HUES6 (cell line): ENCODE measurements around the gene CERS1.

Experiments used
- H3K27ac ChIP-seq: 2 replicates; pipeline ENCODE4 v1.7.0; 2013; ENCODE audit warnings: low read depth, mild to moderate bottlenecking, low read length, inconsistent platforms
- H3K27me3 ChIP-seq: 2 replicates; pipeline ENCODE4 v1.6.1; 2013; ENCODE audit warnings: low read length; ENCODE audit not compliant: control insufficient read depth, insufficient read depth
- H3K36me3 ChIP-seq: 2 replicates; pipeline ENCODE4 v1.6.1; 2013; ENCODE audit warnings: low read length; ENCODE audit not compliant: control insufficient read depth, insufficient read depth
- H3K4me1 ChIP-seq: 2 replicates; pipeline ENCODE4 v1.6.1; 2013; ENCODE audit warnings: low read length; ENCODE audit not compliant: control insufficient read depth, insufficient read depth
- H3K4me3 ChIP-seq: 2 replicates; pipeline ENCODE4 v1.5.1; 2013; ENCODE audit warnings: low read depth, low read length
- H3K9ac ChIP-seq: one replicate; pipeline ENCODE4 v1.6.1; 2013; ENCODE audit warnings: mild to moderate bottlenecking, low read length
- H3K9me3 ChIP-seq: 2 replicates; pipeline ENCODE4 v1.6.1; 2013; ENCODE audit warnings: low read depth, low read length; ENCODE audit not compliant: control insufficient read depth, insufficient read depth

Gene CERS1

DNA sequence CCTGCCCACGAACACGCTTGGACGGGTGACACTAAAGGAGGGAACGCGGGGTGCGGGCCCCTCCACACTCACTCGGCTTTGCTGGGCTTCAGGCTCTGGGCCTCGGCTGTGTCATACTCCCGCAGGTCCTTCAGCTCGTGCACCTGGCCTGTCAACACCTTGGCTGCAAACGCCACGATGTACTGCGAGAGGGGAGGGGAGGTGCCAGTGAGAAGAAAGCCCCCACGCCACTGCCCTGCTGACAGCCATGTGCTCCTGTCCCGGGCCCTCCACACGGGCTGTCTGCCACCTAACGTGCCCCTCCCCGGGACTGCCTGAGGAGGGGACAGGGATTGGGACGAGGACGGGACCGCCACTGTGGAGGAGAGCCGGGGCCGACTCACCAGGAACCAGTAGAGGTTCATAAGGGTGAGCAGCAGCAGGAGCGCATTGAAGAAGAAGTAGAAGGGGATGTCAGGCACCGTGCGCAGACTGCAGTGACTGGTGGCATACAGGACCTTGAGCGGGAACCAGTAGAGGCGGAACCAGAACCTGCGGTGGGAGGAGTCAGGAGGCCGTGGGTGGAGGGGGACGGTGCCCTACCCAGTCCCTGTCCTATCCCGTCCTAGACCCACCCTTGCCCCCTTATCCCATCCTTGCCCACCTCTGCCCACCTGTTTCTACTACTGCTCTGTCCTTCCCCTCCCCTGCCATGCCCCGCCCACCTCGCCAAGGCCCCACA, 16.9 kb downstream of the CERS1 start:
- peaks cover 6% of the 10 kb centered on the region; the same call in 1 of the 2 replicates for H3K9me3 ChIP-seq
- no peak overlapping the region for H3K4me3 ChIP-seq
- H3K36me3 ChIP-seq = peaks cover 45% of the 10 kb centered on the region
- H3K27me3 ChIP-seq = no peaks in the 10 kb centered on the region
- H3K9ac ChIP-seq = no peak overlapping the region
- H3K4me1 ChIP-seq = peaks cover 3% of the 10 kb centered on the region; the same call in 1 of the 2 replicates
- H3K27ac ChIP-seq = no peak overlapping the region

GRCh38 chr19:18878058-18878797, 17.7 kb downstream of the CERS1 start:
- no peak overlapping the region for H3K9ac ChIP-seq
- H3K4me3 ChIP-seq = no peak overlapping the region
- H3K27me3 ChIP-seq = no peaks in the 10 kb centered on the region
- H3K36me3 ChIP-seq = peaks cover 37% of the 10 kb centered on the region
- H3K9me3 ChIP-seq = peaks cover 6% of the 10 kb centered on the region; the same call in 1 of the 2 replicates
- no peak overlapping the region for H3K27ac ChIP-seq
- peaks cover 3% of the 10 kb centered on the region; the same call in 1 of the 2 replicates for H3K4me1 ChIP-seq

GRCh38 chr19:18876865-18877264, 19.1 kb downstream of the CERS1 start:
- Histone ChIP-seq H3K27me3 (no peaks in the 10 kb centered on the region), H3K9ac (no peak overlapping the region), H3K4me3 (no peak overlapping the region), H3K27ac (no peak overlapping the region), H3K36me3 (peaks cover 34% of the 10 kb centered on the region), H3K4me1 (peaks cover 3% of the 10 kb centered on the region; the same call in 1 of the 2 replicates), H3K9me3 (peaks cover 6% of the 10 kb centered on the region; the same call in 1 of the 2 replicates)

DNA sequence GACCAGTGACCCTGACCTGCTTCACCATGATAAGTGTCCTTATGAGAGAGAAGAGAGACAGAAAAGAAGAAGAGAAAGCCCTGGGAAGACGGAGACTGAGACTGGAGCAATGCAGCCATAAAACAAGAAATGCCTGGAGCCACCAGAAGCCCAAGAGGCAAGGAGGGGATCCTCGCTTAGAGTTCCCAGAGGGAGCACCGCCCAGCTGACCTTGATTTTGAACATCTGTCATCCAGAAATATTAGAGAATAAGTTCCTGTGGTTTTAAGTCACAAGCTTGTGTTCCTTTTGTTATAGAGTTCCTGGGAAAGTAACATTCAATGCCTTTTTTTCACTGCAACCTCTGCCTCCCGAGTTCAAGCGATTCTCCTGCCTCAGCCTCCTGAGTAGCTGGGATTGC, 20.2 kb downstream of the CERS1 start:
- Histone ChIP-seq H3K9me3 (peaks cover 6% of the 10 kb centered on the region; the same call in 1 of the 2 replicates), H3K27ac (no peak overlapping the region), H3K4me3 (no peak overlapping the region), H3K27me3 (no peaks in the 10 kb centered on the region), H3K9ac (no peak overlapping the region), H3K36me3 (peaks cover 28% of the 10 kb centered on the region), H3K4me1 (peaks cover 6% of the 10 kb centered on the region)

- no peak overlapping the region for H3K9ac ChIP-seq
- no peaks in the 10 kb centered on the region for H3K9me3 ChIP-seq
- H3K27me3 ChIP-seq = no peaks in the 10 kb centered on the region
- H3K4me3 ChIP-seq = no peak overlapping the region
- peaks cover 10% of the 10 kb centered on the region; the same call in 1 of the 2 replicates for H3K4me1 ChIP-seq
- peaks cover 22% of the 10 kb centered on the region for H3K36me3 ChIP-seq
- H3K27ac ChIP-seq = no peak overlapping the region
These were observed 24.4 kb downstream of the CERS1 start for GRCh38 chr19:18871543-18871942.

GRCh38 chr19:18870531-18871172, 25.3 kb downstream of the CERS1 start:
- H3K27me3 ChIP-seq = no peaks in the 10 kb centered on the region

DNA sequence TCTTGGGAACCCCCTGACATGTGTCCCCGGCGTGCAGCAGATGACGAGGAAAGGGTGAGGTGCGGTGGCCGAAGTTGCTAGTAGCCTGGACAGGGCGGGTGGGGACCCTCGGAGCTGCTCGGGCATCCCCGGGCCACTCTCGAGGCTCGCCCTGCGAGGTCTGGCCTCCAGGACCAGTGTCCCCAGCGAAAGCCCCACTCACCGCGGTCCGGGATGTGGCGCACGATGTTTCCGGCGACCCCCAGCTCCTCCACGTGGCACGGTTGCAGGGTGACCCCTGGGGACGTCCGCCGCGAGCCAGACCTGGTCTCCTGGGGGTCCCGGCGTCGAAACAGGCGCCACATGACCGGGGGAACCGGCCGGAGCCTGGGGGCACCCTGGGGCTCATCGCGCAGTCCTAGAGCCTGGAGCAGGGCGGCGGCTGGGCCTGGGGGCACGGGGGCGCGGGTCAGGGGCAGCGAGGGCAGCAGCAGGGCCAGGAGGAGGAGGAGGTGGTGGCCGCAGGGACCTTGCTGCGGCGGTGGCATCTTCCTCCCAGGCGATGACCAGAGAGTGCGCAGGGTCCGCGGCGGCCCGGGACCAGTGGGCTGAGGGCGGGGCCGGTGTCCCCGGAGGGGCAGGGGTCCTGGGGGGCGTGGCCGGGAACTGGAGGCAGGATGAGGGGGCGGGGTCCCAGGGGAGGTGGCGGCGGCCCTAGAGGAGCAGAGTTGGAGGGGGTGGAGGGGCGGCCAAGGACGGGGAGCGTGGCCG, 26.0 kb downstream of the CERS1 start:
- Histone ChIP-seq H3K4me1 (peaks cover 10% of the 10 kb centered on the region; the same call in 1 of the 2 replicates), H3K9ac (no peak overlapping the region), H3K4me3 (peak overlapping the region; percentile 16; the same call in 1 of the 2 replicates), H3K27ac (no peak overlapping the region), H3K36me3 (peaks cover 29% of the 10 kb centered on the region), H3K27me3 (no peaks in the 10 kb centered on the region), H3K9me3 (no peaks in the 10 kb centered on the region)

More at GRCh38 chr19:18870531-18871172, 25.3 kb downstream of the CERS1 start:
- H3K9me3 ChIP-seq = no peaks in the 10 kb centered on the region
- H3K36me3 ChIP-seq = peaks cover 22% of the 10 kb centered on the region
- H3K4me1 ChIP-seq = peaks cover 10% of the 10 kb centered on the region; the same call in 1 of the 2 replicates
- H3K9ac ChIP-seq = no peak overlapping the region
- H3K27ac ChIP-seq = no peak overlapping the region
- H3K4me3 ChIP-seq = no peak overlapping the region

- H3K36me3 ChIP-seq = peaks cover 35% of the 10 kb centered on the region
- no peak overlapping the region for H3K27ac ChIP-seq
- no peak overlapping the region for H3K9ac ChIP-seq
- no peak overlapping the region for H3K4me3 ChIP-seq
- no peaks in the 10 kb centered on the region for H3K9me3 ChIP-seq
- no peaks in the 10 kb centered on the region for H3K27me3 ChIP-seq
- H3K4me1 ChIP-seq = peaks cover 10% of the 10 kb centered on the region; the same call in 1 of the 2 replicates
These were observed 26.8 kb downstream of the CERS1 start for GRCh38 chr19:18869023-18869618.

DNA sequence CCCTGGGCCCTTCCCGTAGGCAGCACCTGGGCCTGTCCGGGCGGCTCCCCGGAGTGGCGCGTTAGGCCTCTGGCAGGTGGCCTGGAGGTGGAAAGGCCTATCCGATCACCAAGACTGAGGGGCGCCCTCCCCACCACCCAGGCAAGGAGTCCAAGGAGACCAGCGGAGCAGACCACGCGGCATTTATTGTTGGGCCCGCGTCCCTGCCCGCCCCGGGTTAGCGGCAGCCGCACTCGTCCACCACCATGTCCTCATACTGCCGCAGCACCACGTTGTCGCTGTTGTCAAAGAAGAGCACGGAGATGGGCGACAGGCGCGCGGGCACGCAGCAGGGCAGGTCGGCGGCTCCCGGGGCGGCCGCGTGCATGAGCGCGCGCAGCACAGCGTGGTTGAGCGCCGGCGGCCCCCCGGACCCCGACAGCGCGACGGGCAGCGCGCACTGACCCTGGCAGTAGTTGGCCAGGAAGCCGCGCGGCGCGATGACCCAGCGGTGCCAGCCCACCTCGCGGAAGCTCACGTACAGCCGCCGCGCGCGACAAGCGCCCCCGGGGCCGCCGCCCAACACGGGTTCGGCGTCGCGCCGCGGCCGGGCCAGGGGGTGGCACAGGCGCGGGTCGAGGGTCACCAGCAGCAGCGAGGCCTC, 27.5 kb downstream of the CERS1 start:
- Histone ChIP-seq H3K36me3 (peaks cover 41% of the 10 kb centered on the region), H3K4me1 (peaks cover 10% of the 10 kb centered on the region; the same call in 1 of the 2 replicates), H3K9me3 (no peaks in the 10 kb centered on the region), H3K4me3 (no peak overlapping the region), H3K27ac (no peak overlapping the region), H3K9ac (no peak overlapping the region), H3K27me3 (no peaks in the 10 kb centered on the region)

- peaks cover 49% of the 10 kb centered on the region for H3K36me3 ChIP-seq
- H3K9ac ChIP-seq = no peak overlapping the region
- no peaks in the 10 kb centered on the region for H3K27me3 ChIP-seq
- H3K9me3 ChIP-seq = no peaks in the 10 kb centered on the region
- peaks cover 10% of the 10 kb centered on the region; the same call in 1 of the 2 replicates for H3K4me1 ChIP-seq
- H3K4me3 ChIP-seq = no peak overlapping the region
- no peak overlapping the region for H3K27ac ChIP-seq
These were observed 28.2 kb downstream of the CERS1 start for GRCh38 chr19:18867751-18868150.
